GM19099 (cell line): ENCODE results near the gene MATCAP1.

Experiments
- POLR2A ChIP-seq: IDR thresholded peaks from 3 replicates; pipeline ENCODE4 v1.6.1; 2011; ENCODE audit warnings: low read depth; ENCODE audit not compliant: insufficient read length; ENCODE audit errors: extremely low read depth

The MATCAP1 gene

GRCh38 chr16:67199808-67200198, 16.0 kb upstream of the MATCAP1 start:
- no peak for TF ChIP-seq POLR2A

GRCh38 chr16:67199011-67199807, 15.4 kb upstream of the MATCAP1 start, which contains the start of gene ELMO3:
Gene ELMO3, plus strand, starts transcription at chr16:67199131. Its CDS starts 196 bp downstream, at chr16:67199327.
- TF ChIP-seq POLR2A = no peak

- TF ChIP-seq POLR2A = no peak
These were observed 14.5 kb upstream of the MATCAP1 start for GRCh38 chr16:67198238-67198734.

GRCh38 chr16:67197704-67198103, 13.9 kb upstream of the MATCAP1 start:
- no peak for TF ChIP-seq POLR2A

- TF ChIP-seq POLR2A = no peak
These were observed 13.1 kb upstream of the MATCAP1 start for GRCh38 chr16:67196881-67197280.

GRCh38 chr16:67195676-67196075, 11.9 kb upstream of the MATCAP1 start:
- no peak for TF ChIP-seq POLR2A

GRCh38 chr16:67194260-67194659, 10.5 kb upstream of the MATCAP1 start:
- no peak for TF ChIP-seq POLR2A

- TF ChIP-seq POLR2A = no peak
These were observed 9.8 kb upstream of the MATCAP1 start for GRCh38 chr16:67193536-67193935.

GRCh38 chr16:67192781-67193361, 9.1 kb upstream of the MATCAP1 start:
- TF ChIP-seq POLR2A = no peak

- TF ChIP-seq POLR2A = peak; percentile 86
These were observed 8.4 kb upstream of the MATCAP1 start, which contains the start of gene E2F4 for GRCh38 chr16:67191995-67192681. Gene E2F4, plus strand, starts transcription at chr16:67192155. Its CDS starts 73 bp downstream, at chr16:67192228.

GRCh38 chr16:67191411-67191994, 7.7 kb upstream of the MATCAP1 start:
- no peak for TF ChIP-seq POLR2A

GRCh38 chr16:67190448-67191399, 7.0 kb upstream of the MATCAP1 start:
- TF ChIP-seq POLR2A = no peak

- TF ChIP-seq POLR2A = no peak
These were observed 6.3 kb upstream of the MATCAP1 start, which contains the start of gene EXOC3L1 for GRCh38 chr16:67190041-67190440. Gene EXOC3L1, minus strand, starts transcription at chr16:67190136. Its CDS starts 460 bp downstream, at chr16:67189676.

- no peak for TF ChIP-seq POLR2A
These were observed 5.0 kb upstream of the MATCAP1 start for GRCh38 chr16:67188798-67189197.
